ENCODE measurements around the gene RIMKLB. TPM values are rescaled to one million over a fixed set of nuclear protein-coding genes. Genes with fewer than 3 reads are reported as not detected.
A peak's percentile ranks its signal among the peaks of the same experiment; 100 is the strongest.

The RIMKLB gene
- total RNA-seq, 4 donors from 2014 or later = 11.8 to 29.6 (median 14.4) TPM

- DNase-seq (ENCODE audit: low spot score in 2 of 2) = no peak
- Histone ChIP-seq H3K4me1 (peaks cover 46% of the 10 kb centered on the region), H3K9me3 (no peaks in the 10 kb centered on the region), H3K27ac (peak overlapping the region; percentile 53), H3K36me3 (no peaks in the 10 kb centered on the region), H3K27me3 (no peaks in the 10 kb centered on the region), H3K4me3 (no peak overlapping the region)
- WGBS = 60% methylated on average over 3 of the region's 3 CpGs
- TF ChIP-seq POLR2AphosphoS5 (IDR thresholded peaks at IDR 0.05) (no peak), POLR2A (IDR thresholded peaks at IDR 0.05) (no peak), EP300 (IDR thresholded peaks at IDR 0.05) (no peak), CTCF (IDR thresholded peaks at IDR 0.05) (no peak)
Observed at GRCh38 chr12:8821591-8821990, 123.8 kb downstream of the RIMKLB start.

GRCh38 chr12:8822298-8822697 is 124.5 kb downstream of the RIMKLB start, which contains the start of gene A2ML1:
Gene A2ML1, plus strand, starts transcription at chr12:8822621. Its CDS starts 31 bp downstream, at chr12:8822652.
- DNase-seq (ENCODE audit: low spot score in 2 of 2) = no peak
- WGBS = 41% methylated on average over 3 of the region's 3 CpGs
- Histone ChIP-seq H3K4me1 (peaks cover 47% of the 10 kb centered on the region), H3K4me3 (peak within 1 kb of the TSS; percentile 7), H3K9me3 (no peaks in the 10 kb centered on the region), H3K36me3 (no peaks in the 10 kb centered on the region), H3K27ac (peak within 1 kb of the TSS; percentile 69), H3K27me3 (no peaks in the 10 kb centered on the region)
- no peak for TF ChIP-seq POLR2A (IDR thresholded peaks at IDR 0.05)
- no peak for TF ChIP-seq POLR2AphosphoS5 (IDR thresholded peaks at IDR 0.05)
- no peak for TF ChIP-seq CTCF (IDR thresholded peaks at IDR 0.05)
- TF ChIP-seq EP300 (IDR thresholded peaks at IDR 0.05) = no peak

- Histone ChIP-seq H3K27me3 (no peaks in the 10 kb centered on the region), H3K27ac (no peak overlapping the region), H3K36me3 (no peaks in the 10 kb centered on the region), H3K4me1 (peaks cover 51% of the 10 kb centered on the region), H3K9me3 (no peaks in the 10 kb centered on the region), H3K4me3 (no peak overlapping the region)
- no peak for DNase-seq (ENCODE audit: low spot score in 2 of 2)
- no peak for TF ChIP-seq POLR2AphosphoS5 (IDR thresholded peaks at IDR 0.05)
- peak; percentile 27 to 29 for TF ChIP-seq CTCF (IDR thresholded peaks at IDR 0.05)
- 52% methylated on average over 8 of the region's 8 CpGs for WGBS
Observed at GRCh38 chr12:8823565-8824300, 125.9 kb downstream of the RIMKLB start.

GRCh38 chr12:8827551-8828256 is 129.9 kb downstream of the RIMKLB start:
- WGBS = 57% methylated on average over 4 of the region's 4 CpGs
- no peaks in the 10 kb centered on the region for H3K36me3 ChIP-seq
- DNase-seq (ENCODE audit: low spot score in 2 of 2) = no peak
- no peak overlapping the region for H3K4me3 ChIP-seq
- H3K27me3 ChIP-seq = no peaks in the 10 kb centered on the region
- H3K27ac ChIP-seq = peak overlapping the region; percentile 51
- TF ChIP-seq CTCF (IDR thresholded peaks at IDR 0.05) (no peak), EP300 (IDR thresholded peaks at IDR 0.05) (no peak), POLR2A (IDR thresholded peaks at IDR 0.05) (no peak), POLR2AphosphoS5 (IDR thresholded peaks at IDR 0.05) (no peak)
- peaks cover 33% of the 10 kb centered on the region for H3K4me1 ChIP-seq
- no peaks in the 10 kb centered on the region for H3K9me3 ChIP-seq
